Effector CD4-positive, alpha-beta T cell (primary cell): ENCODE data around the gene AKAP8L.

ENCODE experiments used
- DNase-seq: peaks from one replicate; pipeline ENCODE4 v3.0.0-alpha.2; 2020

AKAP8L gene

GRCh38 chr19:15448778-15449619 lies 30.2 kb upstream of the AKAP8L start:
- no peak for DNase-seq

GRCh38 chr19:15448044-15448777 lies 29.4 kb upstream of the AKAP8L start:
- DNase-seq = no peak

GRCh38 chr19:15447057-15447456 lies 28.3 kb upstream of the AKAP8L start:
- DNase-seq = no peak

GRCh38 chr19:15445807-15446376 lies 27.1 kb upstream of the AKAP8L start:
- DNase-seq = no peak

- no peak for DNase-seq
Observed at GRCh38 chr19:15445227-15445605, 26.4 kb upstream of the AKAP8L start.

- DNase-seq = no peak
Observed at GRCh38 chr19:15444505-15445226, 25.9 kb upstream of the AKAP8L start.

- no peak for DNase-seq
Observed at GRCh38 chr19:15443838-15444237, 25.1 kb upstream of the AKAP8L start.

- DNase-seq = no peak
Observed at GRCh38 chr19:15443325-15443724, 24.5 kb upstream of the AKAP8L start.

GRCh38 chr19:15442142-15442920 lies 23.5 kb upstream of the AKAP8L start:
- no peak for DNase-seq

- DNase-seq = no peak
Observed at GRCh38 chr19:15441317-15441716, 22.5 kb upstream of the AKAP8L start.

GRCh38 chr19:15439821-15440641 lies 21.2 kb upstream of the AKAP8L start:
- no peak for DNase-seq

GRCh38 chr19:15439078-15439799 lies 20.5 kb upstream of the AKAP8L start:
- DNase-seq = no peak

GRCh38 chr19:15438577-15438976 lies 19.8 kb upstream of the AKAP8L start:
- no peak for DNase-seq

- DNase-seq = no peak
Observed at GRCh38 chr19:15438124-15438496, 19.3 kb upstream of the AKAP8L start.

- DNase-seq = no peak
Observed at GRCh38 chr19:15437355-15438123, 18.8 kb upstream of the AKAP8L start.

GRCh38 chr19:15436826-15437110 lies 18.0 kb upstream of the AKAP8L start:
- DNase-seq = no peak

GRCh38 chr19:15436012-15436825 lies 17.4 kb upstream of the AKAP8L start:
- no peak for DNase-seq

- no peak for DNase-seq
Observed at GRCh38 chr19:15433519-15434069, 14.8 kb upstream of the AKAP8L start.
